ENCODE results near the gene CDKN2B. TPM values are rescaled to one million over a fixed set of nuclear protein-coding genes. Genes with fewer than 3 reads are reported as not detected.

The CDKN2B gene
- total and polyA plus RNA-seq, 2 of the 4 experiments (the other 2 are of a cell fraction) = 3.6 to 8.2 TPM

GRCh38 chr9:22055090-22055489 is 46.0 kb upstream of the CDKN2B start:
- Histone ChIP-seq H4K91ac (ENCODE audit: insufficient read depth, low read depth, low read length) (no peak overlapping the region), H3K4me3 (ENCODE audit: insufficient read depth, low read depth, low read length) (no peak overlapping the region), H4K5ac (ENCODE audit: low read depth, low read length) (no peak overlapping the region), H3K4me2 (ENCODE audit: low read depth, low read length) (no peak overlapping the region), H3K14ac (replicated peaks; ENCODE audit: low read depth, low read length) (0 out of 2 replicates have a peak overlapping the region, but pooled peaks have one; percentile 21), H4K8ac (ENCODE audit: low read depth in 2 of 2, low read length in 2 of 2) (no peak overlapping the region), H2AK9ac (replicated peaks; ENCODE audit: low read depth, low read length, poor library complexity) (no peak overlapping the region), H3K36me3 (ENCODE audit: control insufficient read depth, insufficient read depth, low read length) (no peaks in the 10 kb centered on the region), H3K9me3 (ENCODE audit: control insufficient read depth, insufficient read depth, low read length) (no peaks in the 10 kb centered on the region), H3K9me1 (ENCODE audit: insufficient read depth, low read length) (peaks cover 3% of the 10 kb centered on the region; the same call in 1 of the 2 replicates), H3K4ac (ENCODE audit: low read depth, low read length) (no peak overlapping the region), H3K27me3 (ENCODE audit: control insufficient read depth, insufficient read depth, low read length) (no peaks in the 10 kb centered on the region), H4K20me1 (ENCODE audit: insufficient read depth, low read length) (peaks cover 3% of the 10 kb centered on the region; the same call in 1 of the 2 replicates), H3K23ac (ENCODE audit: low read depth, low read length) (no peak overlapping the region), H2BK120ac (ENCODE audit: low read depth, low read length) (no peak overlapping the region), H3K56ac (ENCODE audit: extremely low read depth, insufficient read depth, low read length) (no peak overlapping the region), H2BK20ac (ENCODE audit: low read depth, low read length) (no peak overlapping the region), H2AK5ac (ENCODE audit: low read depth, low read length) (no peak overlapping the region), H3K4me1 (ENCODE audit: control insufficient read depth, insufficient read depth, low read length) (no peaks in the 10 kb centered on the region; the same call in 1 of the 2 replicates), H3K9ac (ENCODE audit: low read depth, low read length) (no peak overlapping the region), H2BK15ac (ENCODE audit: low read depth, low read length) (no peak overlapping the region), H3K27ac (ENCODE audit: insufficient read depth, low read length) (no peak overlapping the region), H2BK5ac (ENCODE audit: low read depth, low read length, poor library complexity, severe bottlenecking) (no peak overlapping the region), H3K18ac (ENCODE audit: low read depth, low read length) (no peak overlapping the region), H2AFZ (replicated peaks; ENCODE audit: low read length, poor library complexity) (no peak overlapping the region), H3K79me1 (ENCODE audit: low read depth in 1 of 2, low read length in 2 of 2) (no peaks in the 10 kb centered on the region)
- intact Hi-C loops (cut with micrococcal nuclease) (no loop called here), dilution Hi-C loops (cut with HindIII; ENCODE audit: low sequenced_read_pairs, unreplicated experiment) (no loop called here), in situ Hi-C loops (cut with MboI; ENCODE audit: low sequenced_read_pairs) (no loop called here)
- ChIA-PET POLR2A (ENCODE audit: unreplicated experiment) (no interaction called here), CTCF (interaction anchor here (1.0 kb wide), 1 partner anchor 9 kb away, joined by 3 read pairs; no protein-coding TSS in a partner anchor)
- BruUV-seq (replicated peaks) = no TSS peak
- ATAC-seq (ENCODE audit: low read depth) (no peak), DNase-seq (peak; percentile 28)
- TF ChIP-seq MXI1 (IDR thresholded peaks at IDR 0.05; ENCODE audit: borderline replicate concordance, low read depth, low read length) = no peak
- TF ChIP-seq USF2 (IDR thresholded peaks at IDR 0.05; ENCODE audit: low read depth, low read length) = no peak
- no peak for TF ChIP-seq BHLHE40 (IDR thresholded peaks at IDR 0.05; ENCODE audit: low read depth, low read length)

Data from IMR-90 (cell line).